Measurements from ENCODE around the gene SMIM5.
A peak's percentile ranks its signal among the peaks of the same experiment; 100 is the strongest.

Gene SMIM5

DNA sequence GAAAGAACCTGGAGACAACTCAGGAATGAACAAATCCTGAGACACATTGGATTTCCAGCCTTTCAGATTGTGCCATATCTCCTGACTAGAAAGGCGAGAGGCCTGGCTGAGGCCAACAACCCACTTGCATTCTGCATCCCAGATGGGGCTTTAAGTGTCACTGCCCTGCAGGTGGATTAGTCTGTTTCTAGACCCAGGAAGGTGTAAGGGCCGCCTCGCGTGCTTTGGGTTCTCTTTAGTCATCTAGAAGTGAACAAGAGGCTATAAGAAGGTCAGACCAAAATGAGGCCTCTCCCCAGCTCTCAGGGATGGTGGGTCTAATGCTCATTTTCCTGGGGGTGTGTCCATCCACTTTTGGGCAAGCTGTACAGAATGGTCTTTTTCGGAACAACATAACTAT is 38.8 kb downstream of the SMIM5 start:
- DNase-seq: no peak

DNA sequence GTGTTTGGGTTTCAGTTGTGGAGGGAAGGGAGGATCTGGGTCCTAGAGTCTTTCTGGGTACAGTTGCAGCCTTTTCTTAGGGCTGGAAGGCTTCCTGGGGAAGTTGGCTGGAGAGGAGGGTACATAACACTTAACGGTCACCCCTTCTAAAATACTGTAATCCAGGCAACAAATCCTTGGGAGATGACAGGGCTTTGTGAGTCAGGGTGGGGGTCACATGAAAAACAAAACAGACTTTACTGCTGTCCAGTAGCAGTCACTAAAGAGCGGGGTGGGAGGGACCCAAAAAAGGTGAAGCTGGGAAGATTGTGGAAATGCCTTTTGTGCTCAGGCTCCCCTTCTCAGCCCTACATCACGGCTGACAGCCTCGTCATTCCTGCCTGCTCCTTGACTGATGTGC is 40.3 kb downstream of the SMIM5 start:
- DNase-seq: no peak

DNA sequence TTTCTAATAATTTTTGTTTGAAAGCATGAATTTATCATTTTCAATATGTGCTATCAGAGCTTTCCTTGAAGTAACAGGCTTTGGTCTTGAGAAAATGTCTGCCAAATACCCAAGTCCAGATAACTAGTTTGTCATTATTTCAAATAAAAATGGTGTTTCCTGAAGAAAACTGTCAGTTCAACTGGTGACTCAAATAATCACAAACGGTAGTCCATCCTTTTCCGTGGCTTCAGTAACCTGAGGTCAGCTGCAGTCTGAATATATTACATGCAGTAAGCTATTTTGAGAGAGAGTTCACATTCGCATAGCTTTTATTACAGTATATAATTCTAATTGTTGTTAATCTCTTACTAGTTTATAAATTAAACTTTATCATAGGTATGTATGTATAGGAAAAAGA is 43.2 kb downstream of the SMIM5 start:
- DNase-seq: no peak

DNA sequence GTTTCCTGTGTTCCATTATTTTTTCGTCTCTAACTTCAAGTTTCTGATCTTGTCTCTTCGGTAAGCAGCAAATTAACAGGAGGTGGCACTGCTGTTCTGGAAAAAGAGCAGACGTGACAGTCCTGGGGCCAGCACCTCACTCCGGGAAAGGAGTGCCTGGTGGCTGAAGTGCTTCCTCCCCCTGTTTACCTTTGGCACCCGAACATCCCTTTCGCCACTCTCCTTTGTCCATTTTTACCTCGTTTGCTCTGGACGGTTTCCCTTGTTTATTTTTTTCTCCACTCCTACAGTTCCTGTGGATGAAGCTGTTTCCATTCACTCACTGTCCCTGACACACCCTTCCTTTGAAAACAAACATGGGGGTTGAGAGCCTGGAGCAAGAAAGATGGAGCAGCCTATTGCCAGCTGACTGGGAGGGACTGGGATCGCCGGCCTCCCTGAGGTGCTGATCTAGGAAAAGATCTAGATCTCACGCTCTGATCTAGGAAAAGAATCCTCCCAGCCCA is 46.5 kb downstream of the SMIM5 start:
- no peak for DNase-seq

DNA sequence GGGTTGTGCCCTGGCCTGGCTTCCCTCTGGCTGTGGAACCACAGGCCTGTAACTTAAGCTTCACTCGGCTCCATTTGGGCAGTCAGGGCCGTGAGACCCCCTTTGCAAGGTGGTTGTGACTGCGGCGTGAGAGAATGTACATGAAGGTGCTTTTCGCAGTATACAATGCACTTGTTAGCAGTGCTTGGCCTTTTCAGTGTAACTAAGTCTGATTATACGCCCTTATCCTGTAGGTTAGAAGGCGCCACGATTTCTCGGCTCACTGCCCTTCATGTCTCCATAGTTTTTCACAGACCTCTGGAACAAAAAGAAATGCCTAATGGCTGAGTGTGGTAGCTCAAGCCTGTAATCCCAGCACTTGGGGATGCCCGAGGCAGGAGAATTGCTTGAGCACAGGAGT is 47.2 kb downstream of the SMIM5 start:
- no peak for DNase-seq

DNA sequence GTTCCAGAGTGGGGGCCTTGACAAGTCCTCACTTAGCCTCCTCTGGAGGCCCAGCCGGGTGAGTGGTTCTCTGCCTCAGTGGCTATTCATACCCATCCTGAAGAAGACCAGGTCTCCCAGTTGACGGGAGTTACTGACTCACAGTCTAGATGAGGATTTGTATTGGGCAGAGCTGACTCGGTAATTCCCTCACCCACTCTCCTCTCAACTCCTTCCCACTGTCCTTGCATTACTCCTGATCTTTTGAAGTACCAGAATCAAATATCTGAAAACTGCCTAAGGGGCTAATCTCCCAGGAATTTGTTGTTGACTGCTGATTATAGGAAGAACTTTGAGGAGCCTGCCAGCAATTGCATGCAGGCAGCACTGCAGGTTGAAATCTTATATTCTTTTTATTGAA is 48.1 kb downstream of the SMIM5 start:
- no peak for DNase-seq

DNA sequence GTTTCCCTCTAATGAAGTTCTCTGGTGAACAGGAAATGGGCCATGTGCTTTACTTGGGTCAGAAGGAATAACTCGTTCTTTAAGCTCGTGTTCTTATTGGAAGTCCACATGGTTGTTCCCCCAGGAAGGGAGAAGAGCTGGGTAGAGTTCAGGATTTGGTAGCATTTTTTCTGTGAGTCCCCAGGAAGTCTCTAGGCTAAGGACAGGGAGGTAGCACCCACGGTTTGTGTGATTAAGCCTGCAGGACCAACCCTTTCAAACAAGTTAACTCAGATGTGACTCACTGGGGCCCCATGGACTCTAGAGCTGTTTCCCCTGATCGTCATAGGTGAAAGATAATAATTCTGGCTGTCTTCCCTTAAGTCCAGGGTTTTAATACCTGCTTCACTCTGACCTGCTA is 50.3 kb downstream of the SMIM5 start:
- DNase-seq: no peak

DNA sequence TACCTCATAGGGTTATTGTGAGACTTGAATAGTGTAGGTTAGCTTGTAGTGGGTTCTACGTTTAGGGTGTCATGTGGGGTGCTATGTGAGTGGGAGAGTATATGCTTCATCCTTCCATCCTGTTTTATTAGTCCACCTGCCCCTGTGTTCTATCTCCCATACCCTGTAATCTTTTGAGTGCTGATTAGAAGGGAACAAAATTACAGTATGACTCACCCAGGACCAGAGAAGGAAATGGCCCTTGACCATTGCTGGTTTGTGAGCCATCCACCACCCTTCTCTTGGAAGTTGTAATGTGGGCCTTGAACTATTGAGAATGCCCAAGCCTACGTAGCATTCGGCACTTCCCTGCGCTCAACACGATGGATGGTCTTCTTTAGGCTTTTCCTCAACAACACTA is 51.0 kb downstream of the SMIM5 start:
- DNase-seq: no peak

DNA sequence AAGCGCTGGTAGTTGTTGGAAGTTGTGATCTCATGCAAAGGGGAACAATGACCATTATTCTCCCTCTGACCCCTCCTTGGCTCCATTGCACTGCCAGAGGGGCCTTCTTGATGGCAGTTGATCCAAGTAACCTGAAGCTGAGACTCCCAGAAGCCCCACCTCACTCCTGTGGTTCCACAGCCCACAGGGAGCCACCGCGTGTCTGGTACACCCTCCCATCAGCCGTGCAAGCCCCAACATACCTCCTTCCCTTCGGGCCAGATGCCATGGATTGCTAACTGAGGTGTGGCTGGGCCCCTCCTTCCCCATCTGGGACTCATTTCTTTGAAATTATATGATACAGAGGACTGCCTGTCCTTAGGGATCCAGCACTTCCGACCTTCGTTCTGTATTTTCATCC is 51.7 kb downstream of the SMIM5 start:
- no peak for DNase-seq

DNA sequence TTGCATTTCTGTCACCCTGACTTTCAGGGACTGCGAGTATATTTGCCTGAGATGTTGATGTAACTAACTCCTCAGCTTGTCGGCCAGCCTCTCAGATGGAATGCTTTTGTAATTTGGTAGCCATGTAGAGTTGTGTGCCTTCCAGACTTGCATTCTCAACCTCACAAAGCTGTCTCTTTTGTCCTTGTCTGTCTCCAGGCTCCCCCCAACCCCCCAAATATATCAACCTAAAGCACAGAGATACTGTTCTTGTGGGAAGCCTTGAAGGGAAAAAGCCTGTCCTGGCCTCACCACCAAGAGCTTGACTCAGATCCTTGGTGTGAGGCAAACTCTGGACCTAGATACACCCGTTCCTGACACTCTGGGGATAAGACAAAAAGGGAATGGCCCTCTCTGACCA is 52.3 kb downstream of the SMIM5 start:
- DNase-seq: no peak

DNA sequence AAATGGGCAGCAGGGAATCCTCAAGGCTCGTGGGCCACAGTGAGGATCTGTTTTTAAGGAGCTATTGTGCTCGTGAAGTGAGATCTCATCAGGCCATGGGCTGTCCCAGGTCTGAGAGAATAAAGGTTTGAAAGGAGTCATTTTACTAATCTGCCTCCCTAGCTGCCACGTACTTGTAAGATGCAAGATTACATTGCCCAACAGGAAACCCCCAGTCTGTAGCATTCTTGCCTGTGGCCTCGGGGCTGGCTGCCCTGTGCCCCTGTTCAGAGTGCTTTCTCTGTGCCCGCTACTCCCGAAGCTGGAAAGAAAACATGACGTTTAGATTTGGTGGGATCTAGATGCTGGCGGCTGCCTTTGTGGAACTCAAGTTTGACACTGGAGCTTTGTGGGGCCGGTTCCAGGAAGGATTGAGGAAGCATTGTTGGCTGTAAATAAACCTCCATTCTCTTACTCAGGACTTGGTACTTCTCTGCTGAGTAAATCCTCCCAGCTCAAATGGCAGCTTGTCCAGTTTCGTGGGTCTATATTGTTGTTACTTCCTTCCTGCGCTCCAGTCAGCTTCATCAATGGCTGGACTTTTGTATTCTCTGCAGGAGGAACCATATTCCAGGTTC is 55.1 kb downstream of the SMIM5 start:
- DNase-seq: no peak

DNA sequence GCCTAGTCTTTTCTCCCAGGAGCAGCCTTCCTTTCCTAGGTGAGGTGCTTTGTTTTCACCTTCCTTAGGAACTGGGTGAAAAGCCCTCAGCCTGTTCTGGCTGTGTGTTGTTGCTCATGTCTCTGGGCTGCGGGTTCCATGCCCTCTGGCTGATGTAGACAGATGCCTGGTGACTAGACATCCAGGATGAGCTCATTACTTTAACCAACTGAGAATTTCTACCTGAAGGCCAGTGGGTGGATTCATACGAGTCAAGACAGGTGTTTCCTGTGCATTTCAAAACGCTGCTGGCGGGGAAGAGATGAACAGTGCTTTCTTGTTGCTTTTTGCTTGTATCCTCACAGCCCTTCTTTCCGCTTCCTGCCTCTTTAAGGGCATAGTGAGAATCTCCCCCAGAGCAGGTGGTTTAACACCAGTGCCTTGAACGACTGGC is 56.2 kb downstream of the SMIM5 start:
- DNase-seq: peak; percentile 22

Data from stimulated activated CD4-positive, alpha-beta T cell treated with anti-CD3 and anti-CD28 coated beads, Interleukin-4, amount 100 ng/mL, for 24 hours (primary cell).